Thyroid gland (tissue), 4 donors: Measurements from ENCODE around the gene ABCA13. TPM values are rescaled to one million over a fixed set of nuclear protein-coding genes. Genes with fewer than 3 reads are reported as not detected.

Source experiments
- DNase-seq, 2 donors: peaks; one replicate each; pipeline ENCODE4 v3.0.0-alpha.2; 2019
- H3K27ac ChIP-seq, 3 donors: fragments of 200-600 bp; sonication (generic); 1 replicate in 2 of 3; 2 replicates in 1 of 3; pipeline ENCODE4 v1.5.1; 2016 to 2019; ENCODE audit warnings: mild to moderate bottlenecking in 1 of 3, moderate library complexity in 1 of 3
- H3K27me3 ChIP-seq: fragments of 200-600 bp; sonication (generic); one replicate; pipeline ENCODE4 v1.5.1; 2019
- H3K36me3 ChIP-seq, 2 donors: fragments of 200-600 bp; sonication (generic); one replicate each; pipeline ENCODE4 v1.5.1; 2016 to 2019
- H3K4me1 ChIP-seq, 2 donors: fragments of 200-600 bp; sonication (generic); one replicate each; pipeline ENCODE4 v1.5.1; 2017 to 2019
- H3K4me3 ChIP-seq, 3 donors: fragments of 200-600 bp; sonication (generic); replicated peaks in 1 of 3; 1 replicate in 2 of 3; 2 replicates in 1 of 3; pipeline ENCODE4 v1.5.1; 2016; ENCODE audit warnings: mild to moderate bottlenecking in 1 of 3
- H3K9me3 ChIP-seq: fragments of 200-600 bp; sonication (generic); one replicate; pipeline ENCODE4 v1.5.1; 2017
- CTCF ChIP-seq, 6 experiments: fragments of 200-600 bp in 3 of 6; fragments of 450-650 bp in 3 of 6; sonication (generic) in 3 of 6; IDR thresholded peaks; one replicate each; pipeline ENCODE4 v1.5.1; 2016 to 2019; ENCODE audit warnings: antibody characterized with exemption in 6 of 6, mild to moderate bottlenecking in 2 of 6, inconsistent platforms in 1 of 6, moderate library complexity in 1 of 6
- POLR2A ChIP-seq, 2 donors: fragments of 450-650 bp; IDR thresholded peaks; one replicate each; pipeline ENCODE4 v1.6.1; 2017; ENCODE audit warnings: antibody characterized with exemption in 2 of 2, mild to moderate bottlenecking in 2 of 2, moderate library complexity in 1 of 2
- WGBS, 2 donors: methylation state at CpG; one replicate each; pipeline ENCODE4 v1.1.5; 2017; 5-methylcytosine and 5-hydroxymethylcytosine counted together
- intact Hi-C: fragments of 100-400 bp; cut with DNase I; formaldehyde crosslinking; loops from one replicate; pipeline ENCODE4 v1.15.1; 2023
- total RNA-seq, 4 donors: library from RNA; depleted of rRNA; stranded (reverse); fragments of >200 nt; gene quantifications; one replicate each; pipeline ENCODE4 v1.2.3, GENCODE V29; 2016

Gene ABCA13
- total RNA-seq, 4 donors from 2014 or later: 7.6 to 13.3 (median 11.7) TPM

GRCh38 chr7:48643431-48644013 is 472.3 kb downstream of the ABCA13 start:
- TF ChIP-seq POLR2A (IDR thresholded peaks at IDR 0.05) (no peak), CTCF (IDR thresholded peaks at IDR 0.05) (no peak)
- Histone ChIP-seq H3K4me3 (no peak overlapping the region), H3K27me3 (no peaks in the 10 kb centered on the region), H3K27ac (no peak overlapping the region), H3K4me1 (no peaks in the 10 kb centered on the region), H3K9me3 (no peaks in the 10 kb centered on the region), H3K36me3 (no peaks in the 10 kb centered on the region)
- intact Hi-C loops: no loop called here
- no peak for DNase-seq
- WGBS, 2 donors: 59 to 72% methylated on average over 2 of the region's 2 CpGs

GRCh38 chr7:48658138-48658537 is 486.9 kb downstream of the ABCA13 start:
- TF ChIP-seq POLR2A (IDR thresholded peaks at IDR 0.05): no peak
- TF ChIP-seq CTCF (IDR thresholded peaks at IDR 0.05): no peak
- intact Hi-C loops: no loop called here
- no peaks in the 10 kb centered on the region for H3K9me3 ChIP-seq
- WGBS, 2 donors: 81 to 90% methylated on average over 2 of the region's 2 CpGs
- H3K27me3 ChIP-seq: no peaks in the 10 kb centered on the region
- no peaks in the 10 kb centered on the region for H3K36me3 ChIP-seq
- no peak overlapping the region for H3K4me3 ChIP-seq
- no peak for DNase-seq
- H3K27ac ChIP-seq: no peak overlapping the region
- H3K4me1 ChIP-seq: no peaks in the 10 kb centered on the region

GRCh38 chr7:48660306-48660870 is 489.1 kb downstream of the ABCA13 start:
- intact Hi-C loops: no loop called here
- 73 to 77% methylated on average over 5 of the region's 5 CpGs for WGBS, 2 donors
- no peaks in the 10 kb centered on the region for H3K36me3 ChIP-seq
- no peak for TF ChIP-seq POLR2A (IDR thresholded peaks at IDR 0.05)
- no peak for TF ChIP-seq CTCF (IDR thresholded peaks at IDR 0.05)
- H3K27me3 ChIP-seq: no peaks in the 10 kb centered on the region
- H3K4me1 ChIP-seq: no peaks in the 10 kb centered on the region
- H3K4me3 ChIP-seq: no peak overlapping the region
- no peak overlapping the region for H3K27ac ChIP-seq
- no peaks in the 10 kb centered on the region for H3K9me3 ChIP-seq
- no peak for DNase-seq

DNA sequence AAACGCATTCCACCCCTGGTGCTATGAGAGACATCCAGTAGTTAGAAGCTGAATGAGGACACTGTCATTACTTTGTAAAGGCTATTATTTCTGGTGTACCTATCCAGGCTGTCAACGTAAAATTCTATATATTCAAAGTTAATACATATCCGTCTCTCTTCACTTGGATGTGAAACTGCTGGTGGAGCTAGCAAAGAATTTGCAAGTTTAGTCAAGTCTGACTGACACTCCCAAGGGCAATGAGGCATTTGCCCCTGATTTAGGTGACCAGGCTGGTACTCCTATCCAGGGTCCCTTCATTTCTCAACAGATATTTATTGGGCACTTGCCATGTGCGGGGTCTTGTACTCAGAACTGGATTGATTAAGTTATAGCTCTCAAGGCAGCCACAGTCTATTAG is 493.0 kb downstream of the ABCA13 start:
- TF ChIP-seq CTCF (IDR thresholded peaks at IDR 0.05) (no peak), POLR2A (IDR thresholded peaks at IDR 0.05) (no peak)
- Histone ChIP-seq H3K27ac (no peak overlapping the region), H3K4me3 (no peak overlapping the region), H3K36me3 (no peaks in the 10 kb centered on the region), H3K4me1 (no peaks in the 10 kb centered on the region), H3K9me3 (no peaks in the 10 kb centered on the region), H3K27me3 (no peaks in the 10 kb centered on the region)
- no peak for DNase-seq
- intact Hi-C loops: no loop called here
- 94 to 96% methylated on average over 4 of the region's 4 CpGs for WGBS, 2 donors

- DNase-seq: no peak
- WGBS, 2 donors: 68 to 72% methylated on average over 4 of the region's 4 CpGs
Observed at GRCh38 chr7:48665353-48666135, 494.3 kb downstream of the ABCA13 start.

More at GRCh38 chr7:48665353-48666135, 494.3 kb downstream of the ABCA13 start:
- H3K36me3 ChIP-seq: no peaks in the 10 kb centered on the region
- intact Hi-C loops: no loop called here
- no peak overlapping the region for H3K27ac ChIP-seq
- no peaks in the 10 kb centered on the region for H3K27me3 ChIP-seq
- no peak for TF ChIP-seq POLR2A (IDR thresholded peaks at IDR 0.05)
- TF ChIP-seq CTCF (IDR thresholded peaks at IDR 0.05): no peak
- H3K9me3 ChIP-seq: no peaks in the 10 kb centered on the region
- no peaks in the 10 kb centered on the region for H3K4me1 ChIP-seq
- no peak overlapping the region for H3K4me3 ChIP-seq
